ENCODE measurements around the gene NRBP1. TPM values are rescaled to one million over a fixed set of nuclear protein-coding genes. Genes with fewer than 3 reads are reported as not detected.

The NRBP1 gene
- total RNA-seq, 2 experiments from 2014 or later: 103 to 104 TPM

GRCh38 chr2:27428978-27429541, 629 bp downstream of the NRBP1 start:
- H3K4me3 Mint-ChIP-seq: peak overlapping the region; percentile 98
- no peaks in the 10 kb centered on the region for H3K9me3 Mint-ChIP-seq
- no peaks in the 10 kb centered on the region for H3K27me3 Mint-ChIP-seq
- peaks cover 19% of the 10 kb centered on the region for H3K36me3 Mint-ChIP-seq (ENCODE audit: low read depth)
- ChIA-PET CTCF (interaction anchor here (1.0 to 5.4 kb wide), 8 partner anchors 20 to 259 kb away, joined by 3 to 36 read pairs (median 6); partner anchors contain the start of genes EIF2B4 and PPM1G), POLR2A (interaction anchor here (0.7 to 10.1 kb wide), 31 partner anchors 9 to 1323 kb away, joined by 3 to 155 read pairs (median 5); partner anchors contain the start of genes AGBL5, CAD, CCDC121 and EIF2B4)
- peaks cover 30% of the 10 kb centered on the region for H3K4me1 Mint-ChIP-seq
- peak overlapping the region; percentile 91 for H3K27ac Mint-ChIP-seq
- peak; percentile 83 for DNase-seq

- peak; percentile 51 for DNase-seq
- H3K27ac Mint-ChIP-seq: peak overlapping the region; percentile 91
- POLR2A ChIA-PET: interaction anchor here (1.0 to 10.1 kb wide), 10 partner anchors 10 to 250 kb away, joined by 3 to 155 read pairs (median 6); partner anchors contain the start of genes CCDC121, EIF2B4, GPN1 and MPV17
- peak overlapping the region; percentile 60 for H3K4me3 Mint-ChIP-seq
- no peaks in the 10 kb centered on the region for H3K9me3 Mint-ChIP-seq
- H3K4me1 Mint-ChIP-seq: peaks cover 28% of the 10 kb centered on the region
- H3K36me3 Mint-ChIP-seq (ENCODE audit: low read depth): peaks cover 43% of the 10 kb centered on the region
- CTCF ChIA-PET: interaction anchor here (0.9 to 5.4 kb wide), 9 partner anchors 10 to 252 kb away, joined by 3 to 36 read pairs (median 4); partner anchors contain the start of genes EIF2B4 and PPM1G
- H3K27me3 Mint-ChIP-seq: no peaks in the 10 kb centered on the region
Measured at GRCh38 chr2:27431395-27431794, 3.0 kb downstream of the NRBP1 start.

GRCh38 chr2:27435628-27436027, 7.2 kb downstream of the NRBP1 start:
- H3K4me1 Mint-ChIP-seq: peaks cover 10% of the 10 kb centered on the region
- no peak overlapping the region for H3K4me3 Mint-ChIP-seq
- H3K9me3 Mint-ChIP-seq: no peaks in the 10 kb centered on the region
- H3K27ac Mint-ChIP-seq: peak overlapping the region; percentile 11
- CTCF ChIA-PET: no interaction called here
- POLR2A ChIA-PET: no interaction called here
- H3K27me3 Mint-ChIP-seq: no peaks in the 10 kb centered on the region
- no peak for DNase-seq
- H3K36me3 Mint-ChIP-seq (ENCODE audit: low read depth): peaks cover 70% of the 10 kb centered on the region

- Mint-ChIP-seq H3K27me3 (no peaks in the 10 kb centered on the region), H3K4me1 (peaks cover 9% of the 10 kb centered on the region), H3K9me3 (no peaks in the 10 kb centered on the region), H3K4me3 (no peak overlapping the region), H3K36me3 (ENCODE audit: low read depth) (peaks cover 55% of the 10 kb centered on the region), H3K27ac (no peak overlapping the region)
- ChIA-PET CTCF (interaction anchor here (1.3 kb wide), 1 partner anchor 11 kb away, joined by 3 read pairs; no protein-coding TSS in a partner anchor), POLR2A (interaction anchor here (0.5 to 1.2 kb wide), 3 partner anchors 12 to 61 kb away, joined by 3 to 4 read pairs (median 3); partner anchors contain the start of gene ZNF513)
- DNase-seq: no peak
Measured at GRCh38 chr2:27441226-27441926, 12.9 kb downstream of the NRBP1 start.

- H3K27ac Mint-ChIP-seq: no peak within 1 kb of the TSS
- peak; percentile 25 for DNase-seq
- H3K4me1 Mint-ChIP-seq: peaks cover 9% of the 10 kb centered on the region
- no peaks in the 10 kb centered on the region for H3K9me3 Mint-ChIP-seq
- H3K27me3 Mint-ChIP-seq: no peaks in the 10 kb centered on the region
- no peak within 1 kb of the TSS for H3K4me3 Mint-ChIP-seq
- CTCF ChIA-PET: interaction anchor here (1.3 kb wide), 1 partner anchor 12 kb away, joined by 3 read pairs; no protein-coding TSS in a partner anchor
- POLR2A ChIA-PET: interaction anchor here (0.5 to 0.8 kb wide), 3 partner anchors 13 to 62 kb away, joined by 3 to 4 read pairs (median 3); partner anchors contain the start of genes PPM1G and ZNF513
- peaks cover 47% of the 10 kb centered on the region for H3K36me3 Mint-ChIP-seq (ENCODE audit: low read depth)
Measured at GRCh38 chr2:27441958-27442919, 13.8 kb downstream of the NRBP1 start, which contains the start of gene KRTCAP3. Gene KRTCAP3, plus strand, starts transcription at chr2:27442381. Its CDS starts 32 bp downstream, at chr2:27442413.

- Mint-ChIP-seq H3K4me3 (no peak overlapping the region), H3K9me3 (no peaks in the 10 kb centered on the region), H3K27me3 (no peaks in the 10 kb centered on the region), H3K27ac (no peak overlapping the region), H3K4me1 (peaks cover 9% of the 10 kb centered on the region), H3K36me3 (ENCODE audit: low read depth) (peaks cover 45% of the 10 kb centered on the region)
- DNase-seq: no peak
- ChIA-PET POLR2A (interaction anchor here (0.6 kb wide), 1 partner anchor 33 kb away, joined by 3 read pairs; the partner anchor contains the start of gene PPM1G), CTCF (no interaction called here)
Measured at GRCh38 chr2:27442920-27443282, 14.5 kb downstream of the NRBP1 start.

- POLR2A ChIA-PET: no interaction called here
- no peak for DNase-seq
- Mint-ChIP-seq H3K4me1 (peaks cover 10% of the 10 kb centered on the region), H3K9me3 (no peaks in the 10 kb centered on the region), H3K27ac (no peak overlapping the region), H3K36me3 (ENCODE audit: low read depth) (peaks cover 29% of the 10 kb centered on the region), H3K27me3 (no peaks in the 10 kb centered on the region), H3K4me3 (no peak overlapping the region)
- CTCF ChIA-PET: no interaction called here
Measured at GRCh38 chr2:27445155-27445554, 16.7 kb downstream of the NRBP1 start.

GRCh38 chr2:27445615-27446014, 17.2 kb downstream of the NRBP1 start:
- peaks cover 25% of the 10 kb centered on the region for H3K36me3 Mint-ChIP-seq (ENCODE audit: low read depth)
- POLR2A ChIA-PET: interaction anchor here (0.6 kb wide), 1 partner anchor 18 kb away, joined by 3 read pairs; no protein-coding TSS in a partner anchor
- peaks cover 10% of the 10 kb centered on the region for H3K4me1 Mint-ChIP-seq
- H3K27ac Mint-ChIP-seq: no peak overlapping the region
- H3K4me3 Mint-ChIP-seq: no peak overlapping the region
- H3K27me3 Mint-ChIP-seq: no peaks in the 10 kb centered on the region
- no peaks in the 10 kb centered on the region for H3K9me3 Mint-ChIP-seq
- no peak for DNase-seq
- CTCF ChIA-PET: interaction anchor here (0.7 kb wide), 1 partner anchor 166 kb away, joined by 3 read pairs; no protein-coding TSS in a partner anchor

GRCh38 chr2:27446057-27446456, 17.6 kb downstream of the NRBP1 start:
- Mint-ChIP-seq H3K36me3 (ENCODE audit: low read depth) (peaks cover 20% of the 10 kb centered on the region), H3K9me3 (no peaks in the 10 kb centered on the region), H3K27ac (no peak overlapping the region), H3K27me3 (no peaks in the 10 kb centered on the region), H3K4me1 (peaks cover 11% of the 10 kb centered on the region), H3K4me3 (no peak overlapping the region)
- CTCF ChIA-PET: interaction anchor here (0.7 kb wide), 1 partner anchor 166 kb away, joined by 3 read pairs; no protein-coding TSS in a partner anchor
- POLR2A ChIA-PET: interaction anchor here (0.6 kb wide), 1 partner anchor 18 kb away, joined by 3 read pairs; no protein-coding TSS in a partner anchor
- no peak for DNase-seq

GRCh38 chr2:27448381-27448780, 19.9 kb downstream of the NRBP1 start:
- H3K4me1 Mint-ChIP-seq: peaks cover 12% of the 10 kb centered on the region
- ChIA-PET POLR2A (interaction anchor here (1.3 kb wide), 1 partner anchor 19 kb away, joined by 3 read pairs; no protein-coding TSS in a partner anchor), CTCF (interaction anchor here (1.5 kb wide), 1 partner anchor 235 kb away, joined by 3 read pairs; no protein-coding TSS in a partner anchor)
- peaks cover 5% of the 10 kb centered on the region for H3K36me3 Mint-ChIP-seq (ENCODE audit: low read depth)
- no peak overlapping the region for H3K27ac Mint-ChIP-seq
- H3K9me3 Mint-ChIP-seq: no peaks in the 10 kb centered on the region
- H3K27me3 Mint-ChIP-seq: no peaks in the 10 kb centered on the region
- no peak overlapping the region for H3K4me3 Mint-ChIP-seq
- no peak for DNase-seq

- H3K27ac Mint-ChIP-seq: no peak overlapping the region
- no peaks in the 10 kb centered on the region for H3K36me3 Mint-ChIP-seq (ENCODE audit: low read depth)
- CTCF ChIA-PET: no interaction called here
Measured at GRCh38 chr2:27451095-27451494, 22.7 kb downstream of the NRBP1 start.

GRCh38 chr2:27453968-27454367, 25.5 kb downstream of the NRBP1 start:
- H3K9me3 Mint-ChIP-seq: no peaks in the 10 kb centered on the region
- H3K36me3 Mint-ChIP-seq (ENCODE audit: low read depth): no peaks in the 10 kb centered on the region
- peaks cover 3% of the 10 kb centered on the region for H3K4me1 Mint-ChIP-seq
- no peaks in the 10 kb centered on the region for H3K27me3 Mint-ChIP-seq
- DNase-seq: no peak
- ChIA-PET POLR2A (no interaction called here), CTCF (interaction anchor here (1.0 kb wide), 1 partner anchor 10 kb away, joined by 3 read pairs; no protein-coding TSS in a partner anchor)
- no peak overlapping the region for H3K27ac Mint-ChIP-seq
- H3K4me3 Mint-ChIP-seq: no peak overlapping the region

More at GRCh38 chr2:27451095-27451494, 22.7 kb downstream of the NRBP1 start:
- Mint-ChIP-seq H3K9me3 (no peaks in the 10 kb centered on the region), H3K4me1 (peaks cover 6% of the 10 kb centered on the region), H3K4me3 (no peak overlapping the region), H3K27me3 (no peaks in the 10 kb centered on the region)
- DNase-seq: no peak
- POLR2A ChIA-PET: no interaction called here
